ENCODE results near the gene HNF1A.
"Not testable (repeated sequence)": the region's sequence is repeated elsewhere in the genome, so short reads cannot be mapped to it uniquely, and the experiment has no call there.

HNF1A gene

GRCh38 chr12:121043067-121043466 is 64.7 kb downstream of the HNF1A start:
- in situ Hi-C loops (cut with MboI; ENCODE audit: low sequenced_read_pairs) = no loop called here

DNA sequence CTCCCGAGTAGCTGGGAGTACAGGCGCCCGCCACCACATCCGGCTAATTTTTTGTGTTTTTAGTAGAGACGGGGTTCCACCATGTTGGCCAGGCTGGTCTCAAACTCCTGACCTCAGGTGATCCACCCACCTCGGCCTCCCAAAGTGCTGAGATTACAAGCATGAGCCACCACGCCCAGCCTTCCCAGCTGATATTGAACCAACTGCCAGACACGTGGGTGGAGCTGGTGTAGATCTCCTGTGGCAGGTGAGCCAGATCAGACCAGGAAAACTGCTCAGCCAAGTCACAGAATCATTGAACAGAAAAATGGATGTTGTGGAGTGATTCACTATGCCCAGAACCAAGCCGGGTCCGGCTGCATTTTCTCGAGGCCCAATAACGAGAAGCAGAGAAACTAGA is 69.1 kb downstream of the HNF1A start:
- in situ Hi-C loops (cut with MboI; ENCODE audit: low sequenced_read_pairs) = not testable (repeated sequence)

DNA sequence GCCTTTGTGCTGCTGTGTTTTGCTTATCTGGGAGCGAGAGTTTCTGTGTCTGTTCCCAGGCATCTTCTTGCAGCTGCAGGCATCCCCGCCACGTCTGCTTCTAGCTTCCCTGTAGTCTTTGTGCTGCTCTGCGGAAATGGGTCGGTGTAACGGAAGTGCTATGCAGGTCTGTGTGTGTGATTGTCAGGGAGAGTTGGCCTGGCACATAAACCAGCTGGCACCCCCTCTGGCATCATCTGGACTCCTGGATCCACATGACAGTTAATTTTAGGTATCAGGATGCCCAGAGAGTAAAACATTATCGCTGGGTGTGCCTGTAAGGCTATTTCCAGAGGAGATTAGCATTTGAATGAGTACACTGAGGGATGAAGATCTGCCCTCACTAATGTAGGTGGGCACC is 70.1 kb downstream of the HNF1A start:
- in situ Hi-C loops (cut with MboI; ENCODE audit: low sequenced_read_pairs) = no loop called here

GRCh38 chr12:121050725-121051124 is 72.4 kb downstream of the HNF1A start:
- in situ Hi-C loops (cut with MboI; ENCODE audit: low sequenced_read_pairs) = no loop called here

All from hTERT RPE-1 (cell line).